HTR-8/SVneo (cell line): ENCODE data around the gene DOP1B.
"Not testable (repeated sequence)": the region's sequence is repeated elsewhere in the genome, so short reads cannot be mapped to it uniquely, and the experiment has no call there.

Experiments used
- DNase-seq: peaks from one replicate; pipeline ENCODE4 v3.0.0; 2011; ENCODE audit warnings: low spot score, mixed read lengths; ENCODE audit not compliant: insufficient read length
- FAIRE-seq: peaks from 2 replicates; lab custom pipeline; 2011; peaks lifted over from hg19 to GRCh38; lab: Jason Lieb, UNC

DOP1B gene

GRCh38 chr21:36199575-36199974 lies 43.0 kb downstream of the DOP1B start:
- FAIRE-seq = not testable (repeated sequence)

GRCh38 chr21:36200081-36200561 lies 43.5 kb downstream of the DOP1B start:
- no peak for FAIRE-seq

More at GRCh38 chr21:36199575-36199974, 43.0 kb downstream of the DOP1B start:
- not testable (repeated sequence) for DNase-seq

GRCh38 chr21:36202726-36203602 lies 46.3 kb downstream of the DOP1B start:
- FAIRE-seq = no peak

More at GRCh38 chr21:36200081-36200561, 43.5 kb downstream of the DOP1B start:
- DNase-seq = no peak

GRCh38 chr21:36203603-36203889 lies 46.9 kb downstream of the DOP1B start:
- FAIRE-seq (peak; percentile 60), DNase-seq (peak; percentile 84)

More at GRCh38 chr21:36202726-36203602, 46.3 kb downstream of the DOP1B start:
- DNase-seq = no peak

GRCh38 chr21:36204980-36205379 lies 48.4 kb downstream of the DOP1B start:
- FAIRE-seq = no peak
- no peak for DNase-seq

GRCh38 chr21:36205962-36206361 lies 49.3 kb downstream of the DOP1B start:
- FAIRE-seq = no peak
- no peak for DNase-seq
